ENCODE measurements around the gene RASA2.

DNA sequence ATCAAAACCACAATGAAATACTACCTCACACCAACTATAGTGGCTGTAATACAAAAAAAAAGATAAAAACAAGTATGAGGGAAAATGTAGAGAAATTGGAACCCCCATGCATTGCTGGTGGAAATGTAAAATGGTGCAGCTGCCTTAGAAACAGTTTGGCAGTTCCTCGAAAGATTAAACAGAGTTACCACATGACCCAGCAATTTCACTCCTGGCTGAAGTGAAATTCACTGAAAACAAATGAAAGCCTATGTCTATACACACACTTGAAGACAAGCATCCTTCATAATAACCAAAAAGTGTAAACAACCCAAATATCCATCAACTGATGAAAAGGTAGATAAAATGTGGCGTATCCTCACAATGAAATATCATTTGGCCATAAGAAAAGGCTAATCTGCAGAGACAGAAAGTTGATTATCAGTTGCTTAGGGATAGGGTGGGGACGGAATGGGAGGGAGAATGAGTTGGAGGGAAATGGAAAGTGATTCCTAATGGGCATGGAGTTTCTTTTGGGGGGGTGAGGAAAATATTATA lies 20.1 kb upstream of the RASA2 start:
- no peak for TF ChIP-seq POLR2A (IDR thresholded peaks at IDR 0.05; ENCODE audit: low read depth, low read length)
- no peak for TF ChIP-seq POLR2AphosphoS5 (IDR thresholded peaks at IDR 0.05; ENCODE audit: low read depth, low read length)
- TF ChIP-seq TAF1 (IDR thresholded peaks at IDR 0.05; ENCODE audit: low read depth, low read length), result no peak
